ENCODE results near the gene CIB1.
A peak's percentile ranks its signal among the peaks of the same experiment; 100 is the strongest.
"Not testable (repeated sequence)": the region's sequence is repeated elsewhere in the genome, so short reads cannot be mapped to it uniquely, and the experiment has no call there.

Gene CIB1

GRCh38 chr15:90262426-90262825, 28.7 kb upstream of the CIB1 start:
- Histone ChIP-seq H3K27me3 (ENCODE audit: control insufficient read depth, insufficient read depth, low read length) (no peaks in the 10 kb centered on the region), H3K9ac (ENCODE audit: low read length) (no peak overlapping the region), H3K4me1 (ENCODE audit: control insufficient read depth, insufficient read depth, low read length) (peaks cover 19% of the 10 kb centered on the region)

GRCh38 chr15:90261811-90262210, 28.1 kb upstream of the CIB1 start:
- Histone ChIP-seq H3K27me3 (ENCODE audit: control insufficient read depth, insufficient read depth, low read length) (no peaks in the 10 kb centered on the region), H3K4me3 (ENCODE audit: low read length) (no peak overlapping the region), H3K36me3 (ENCODE audit: control insufficient read depth, insufficient read depth, low read length) (no peaks in the 10 kb centered on the region), H3K9ac (ENCODE audit: low read length) (no peak overlapping the region), H3K9me3 (ENCODE audit: control insufficient read depth, low read length) (no peaks in the 10 kb centered on the region), H3K4me1 (ENCODE audit: control insufficient read depth, insufficient read depth, low read length) (peaks cover 13% of the 10 kb centered on the region)

More at GRCh38 chr15:90262426-90262825, 28.7 kb upstream of the CIB1 start:
- Histone ChIP-seq H3K4me3 (ENCODE audit: low read length) (no peak overlapping the region), H3K9me3 (ENCODE audit: control insufficient read depth, low read length) (no peaks in the 10 kb centered on the region), H3K36me3 (ENCODE audit: control insufficient read depth, insufficient read depth, low read length) (no peaks in the 10 kb centered on the region)

DNA sequence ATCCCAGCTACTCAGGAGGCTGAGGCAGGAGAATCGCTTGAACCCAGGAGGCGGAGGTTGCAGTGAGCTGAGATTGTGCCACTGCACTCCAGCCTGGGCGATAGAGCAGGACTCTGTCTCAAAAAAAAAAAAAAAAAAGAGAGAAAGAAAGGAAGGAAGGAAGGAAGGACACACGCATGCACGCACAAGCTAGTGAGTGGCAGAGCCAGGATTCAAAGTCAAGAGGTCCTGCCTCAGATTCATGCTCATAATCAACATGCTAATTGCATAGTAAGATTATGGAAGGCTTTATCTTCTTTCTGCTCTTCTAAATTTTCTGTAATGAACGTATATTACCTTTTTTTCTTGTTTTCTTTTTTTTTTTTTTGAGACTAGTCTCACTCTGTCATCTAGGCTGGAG, 27.0 kb upstream of the CIB1 start:
- H3K4me3 ChIP-seq (ENCODE audit: low read length); H3K9ac ChIP-seq (ENCODE audit: low read length); H3K9me3 ChIP-seq (ENCODE audit: control insufficient read depth, low read length); H3K36me3 ChIP-seq (ENCODE audit: control insufficient read depth, insufficient read depth, low read length); H3K27me3 ChIP-seq (ENCODE audit: control insufficient read depth, insufficient read depth, low read length): not testable (repeated sequence)
- H3K4me1 ChIP-seq (ENCODE audit: control insufficient read depth, insufficient read depth, low read length): peaks cover 10% of the 10 kb centered on the region

DNA sequence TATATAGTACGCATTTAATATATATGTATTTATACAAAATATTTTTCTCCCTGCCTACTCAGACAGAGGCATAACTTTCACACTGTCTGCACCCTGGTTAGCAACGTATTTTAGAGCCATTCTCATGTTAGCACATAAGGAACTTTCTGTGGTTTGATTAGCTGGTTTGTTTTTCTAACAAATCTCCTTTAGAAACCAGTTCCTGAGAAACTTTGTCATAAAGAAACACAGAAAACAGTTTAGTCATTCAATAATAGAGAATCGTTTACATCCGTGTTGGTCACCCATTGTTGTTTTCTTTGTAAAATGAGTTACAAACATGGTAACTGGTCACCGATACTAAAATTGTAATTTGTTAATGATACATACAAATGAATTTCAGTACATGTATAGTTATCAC, 25.8 kb upstream of the CIB1 start:
- H3K27me3 ChIP-seq (ENCODE audit: control insufficient read depth, insufficient read depth, low read length): no peaks in the 10 kb centered on the region
- H3K4me1 ChIP-seq (ENCODE audit: control insufficient read depth, insufficient read depth, low read length): peaks cover 5% of the 10 kb centered on the region
- H3K36me3 ChIP-seq (ENCODE audit: control insufficient read depth, insufficient read depth, low read length): no peaks in the 10 kb centered on the region
- H3K4me3 ChIP-seq (ENCODE audit: low read length): no peak overlapping the region
- H3K9ac ChIP-seq (ENCODE audit: low read length): no peak overlapping the region
- no peaks in the 10 kb centered on the region for H3K9me3 ChIP-seq (ENCODE audit: control insufficient read depth, low read length)

GRCh38 chr15:90257776-90258175, 24.0 kb upstream of the CIB1 start:
- no peaks in the 10 kb centered on the region for H3K27me3 ChIP-seq (ENCODE audit: control insufficient read depth, insufficient read depth, low read length)
- no peaks in the 10 kb centered on the region for H3K4me1 ChIP-seq (ENCODE audit: control insufficient read depth, insufficient read depth, low read length)
- no peak overlapping the region for H3K9ac ChIP-seq (ENCODE audit: low read length)
- H3K4me3 ChIP-seq (ENCODE audit: low read length): no peak overlapping the region
- no peaks in the 10 kb centered on the region for H3K9me3 ChIP-seq (ENCODE audit: control insufficient read depth, low read length)
- no peaks in the 10 kb centered on the region for H3K36me3 ChIP-seq (ENCODE audit: control insufficient read depth, insufficient read depth, low read length)

DNA sequence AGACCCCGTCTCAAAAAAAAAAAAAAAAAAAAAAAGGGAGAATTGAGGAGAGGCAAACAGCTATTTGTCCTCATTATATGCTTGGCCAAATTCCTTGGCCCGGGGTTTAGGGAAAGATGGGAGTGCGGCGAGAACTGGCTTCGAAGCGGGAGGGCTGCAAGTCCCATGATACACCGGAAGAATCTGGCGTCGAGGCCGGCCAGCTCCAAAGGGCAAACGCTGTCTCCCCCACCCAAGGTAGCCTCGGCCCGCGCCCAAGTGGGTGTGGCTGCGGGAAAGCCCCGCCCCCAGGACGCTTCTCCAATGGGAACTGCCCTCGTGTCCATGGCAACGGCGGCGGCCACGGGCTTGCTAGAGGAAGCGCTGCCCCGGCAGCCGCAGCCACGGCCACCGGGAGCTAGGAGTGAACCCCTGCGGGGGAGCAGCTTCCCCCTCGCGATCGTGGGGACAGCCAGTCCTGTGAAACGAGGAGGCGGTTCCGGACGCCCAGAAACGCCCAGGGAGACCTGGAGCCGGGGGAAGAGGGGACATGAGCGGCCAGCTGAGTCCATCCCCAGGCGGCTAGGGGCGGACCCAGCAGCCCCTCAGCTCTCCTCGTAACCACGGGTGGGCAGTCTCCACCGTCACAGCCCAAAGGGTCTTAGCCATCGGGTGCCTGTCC, 15.6 kb upstream of the CIB1 start, which contains the start of gene TTLL13:
TSS of gene TTLL13 (plus strand) at position 354 of the 661 bp plus-strand sequence. CDS start 1,075 bp downstream, outside the sequence.
- Histone ChIP-seq H3K9me3 (ENCODE audit: control insufficient read depth, low read length) (no peaks in the 10 kb centered on the region), H3K4me3 (ENCODE audit: low read length) (peak within 1 kb of the TSS; percentile 33), H3K36me3 (ENCODE audit: control insufficient read depth, insufficient read depth, low read length) (no peaks in the 10 kb centered on the region), H3K4me1 (ENCODE audit: control insufficient read depth, insufficient read depth, low read length) (peaks cover 5% of the 10 kb centered on the region), H3K27me3 (ENCODE audit: control insufficient read depth, insufficient read depth, low read length) (no peaks in the 10 kb centered on the region), H3K9ac (ENCODE audit: low read length) (peak within 1 kb of the TSS; percentile 24)

- H3K4me1 ChIP-seq (ENCODE audit: control insufficient read depth, insufficient read depth, low read length): peaks cover 5% of the 10 kb centered on the region
- H3K27me3 ChIP-seq (ENCODE audit: control insufficient read depth, insufficient read depth, low read length): no peaks in the 10 kb centered on the region
- peak overlapping the region; percentile 33 for H3K4me3 ChIP-seq (ENCODE audit: low read length)
- no peaks in the 10 kb centered on the region for H3K36me3 ChIP-seq (ENCODE audit: control insufficient read depth, insufficient read depth, low read length)
- H3K9me3 ChIP-seq (ENCODE audit: control insufficient read depth, low read length): no peaks in the 10 kb centered on the region
- peak overlapping the region; percentile 24 for H3K9ac ChIP-seq (ENCODE audit: low read length)
Measured at GRCh38 chr15:90248789-90249202, 15.1 kb upstream of the CIB1 start.

DNA sequence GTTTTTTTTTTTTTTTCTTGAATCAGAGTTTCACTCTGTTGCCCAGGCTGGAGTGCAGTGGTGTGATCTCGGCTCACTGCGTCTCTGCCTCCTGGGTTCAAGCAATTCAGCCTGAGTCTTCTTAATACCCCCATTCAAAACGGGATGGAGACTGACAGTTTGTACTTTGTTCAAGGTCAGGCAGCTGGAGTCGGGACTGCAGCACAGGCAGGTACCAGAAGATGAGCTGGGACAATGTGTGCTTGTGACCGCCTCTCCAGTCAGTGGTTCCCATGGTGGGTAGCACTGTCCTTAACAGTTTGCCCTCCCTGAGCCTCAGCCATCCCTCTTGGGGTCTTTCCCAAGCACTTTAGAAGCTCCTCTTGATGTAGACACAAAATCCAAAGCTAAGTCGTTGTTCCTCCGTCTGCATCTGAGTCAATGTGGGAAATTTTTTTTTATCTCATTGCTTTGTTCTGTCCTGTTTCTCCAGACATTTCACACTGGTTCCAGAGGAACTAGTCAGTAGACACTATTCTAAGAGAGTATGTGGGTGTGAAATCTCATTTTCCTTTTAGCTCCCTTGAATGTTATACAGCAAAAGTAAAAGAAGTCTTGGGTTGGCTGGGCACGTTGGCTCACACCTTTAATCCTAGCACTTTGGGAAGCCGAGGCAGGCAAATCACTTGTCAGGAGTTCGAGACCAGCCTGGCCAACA, 10.3 kb upstream of the CIB1 start:
- H3K4me1 ChIP-seq (ENCODE audit: control insufficient read depth, insufficient read depth, low read length): peaks cover 5% of the 10 kb centered on the region
- no peaks in the 10 kb centered on the region for H3K9me3 ChIP-seq (ENCODE audit: control insufficient read depth, low read length)
- H3K9ac ChIP-seq (ENCODE audit: low read length): no peak overlapping the region
- no peak overlapping the region for H3K4me3 ChIP-seq (ENCODE audit: low read length)
- no peaks in the 10 kb centered on the region for H3K36me3 ChIP-seq (ENCODE audit: control insufficient read depth, insufficient read depth, low read length)
- no peaks in the 10 kb centered on the region for H3K27me3 ChIP-seq (ENCODE audit: control insufficient read depth, insufficient read depth, low read length)

DNA sequence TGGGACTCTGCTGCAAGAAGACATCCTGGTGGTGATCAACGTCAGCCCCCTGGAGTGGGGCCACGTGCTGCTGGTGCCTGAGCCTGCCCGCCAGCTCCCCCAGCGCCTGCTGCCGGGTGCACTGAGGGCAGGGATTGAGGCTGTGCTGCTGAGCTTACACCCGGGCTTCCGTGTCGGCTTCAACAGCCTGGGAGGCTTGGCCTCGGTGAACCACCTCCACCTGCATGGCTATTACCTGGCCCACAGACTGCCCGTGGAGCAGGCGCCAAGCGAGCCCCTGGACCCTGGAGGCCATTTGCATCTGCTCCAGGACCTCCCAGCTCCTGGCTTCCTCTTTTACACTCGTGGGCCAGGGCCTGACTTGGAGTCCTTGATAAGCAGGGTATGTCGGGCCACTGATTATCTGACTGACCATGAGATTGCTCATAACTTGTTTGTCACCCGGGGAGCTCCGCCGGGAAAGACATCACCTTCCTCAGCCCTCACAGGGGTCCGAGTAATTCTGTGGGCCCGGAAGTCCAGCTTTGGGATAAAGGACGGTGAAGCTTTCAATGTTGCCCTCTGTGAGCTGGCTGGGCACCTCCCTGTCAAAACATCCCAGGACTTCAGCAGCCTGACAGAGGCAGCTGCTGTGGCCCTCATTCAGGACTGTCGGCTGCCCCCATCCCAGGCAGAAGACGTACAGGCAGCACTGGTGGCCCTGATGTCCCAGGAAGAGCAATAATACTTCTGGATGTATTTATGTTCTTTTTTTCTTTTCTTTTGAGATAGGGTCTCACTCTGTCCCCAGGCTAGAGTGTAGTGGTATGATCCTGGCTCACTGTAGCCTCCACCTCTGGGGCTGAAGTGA, 7.8 kb upstream of the CIB1 start:
- Histone ChIP-seq H3K9me3 (ENCODE audit: control insufficient read depth, low read length) (no peaks in the 10 kb centered on the region), H3K4me1 (ENCODE audit: control insufficient read depth, insufficient read depth, low read length) (no peaks in the 10 kb centered on the region), H3K36me3 (ENCODE audit: control insufficient read depth, insufficient read depth, low read length) (no peaks in the 10 kb centered on the region), H3K9ac (ENCODE audit: low read length) (no peak overlapping the region), H3K27me3 (ENCODE audit: control insufficient read depth, insufficient read depth, low read length) (no peaks in the 10 kb centered on the region), H3K4me3 (ENCODE audit: low read length) (no peak overlapping the region)

DNA sequence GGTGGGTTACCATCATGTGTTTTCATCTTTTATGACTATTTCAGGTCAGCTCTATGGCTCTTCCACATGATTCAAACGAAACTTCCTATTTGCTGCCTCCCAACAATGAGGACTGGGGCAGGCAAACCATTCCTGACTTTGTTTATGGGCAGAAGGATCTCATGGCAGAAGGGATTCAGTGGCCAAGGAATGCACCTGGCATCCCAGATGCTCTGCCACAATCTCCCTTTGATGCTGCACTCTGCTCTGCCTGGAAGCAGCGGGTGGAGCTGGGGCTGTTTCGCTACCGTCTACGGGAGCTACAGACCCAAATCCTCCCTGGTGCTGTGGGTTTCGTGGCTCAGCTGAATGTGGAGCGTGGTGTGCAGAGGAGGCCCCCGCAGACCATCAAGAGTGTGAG, 7.1 kb upstream of the CIB1 start:
- H3K36me3 ChIP-seq (ENCODE audit: control insufficient read depth, insufficient read depth, low read length): no peaks in the 10 kb centered on the region
- H3K9ac ChIP-seq (ENCODE audit: low read length): no peak overlapping the region
- no peaks in the 10 kb centered on the region for H3K27me3 ChIP-seq (ENCODE audit: control insufficient read depth, insufficient read depth, low read length)
- no peaks in the 10 kb centered on the region for H3K9me3 ChIP-seq (ENCODE audit: control insufficient read depth, low read length)
- no peak overlapping the region for H3K4me3 ChIP-seq (ENCODE audit: low read length)
- H3K4me1 ChIP-seq (ENCODE audit: control insufficient read depth, insufficient read depth, low read length): no peaks in the 10 kb centered on the region

DNA sequence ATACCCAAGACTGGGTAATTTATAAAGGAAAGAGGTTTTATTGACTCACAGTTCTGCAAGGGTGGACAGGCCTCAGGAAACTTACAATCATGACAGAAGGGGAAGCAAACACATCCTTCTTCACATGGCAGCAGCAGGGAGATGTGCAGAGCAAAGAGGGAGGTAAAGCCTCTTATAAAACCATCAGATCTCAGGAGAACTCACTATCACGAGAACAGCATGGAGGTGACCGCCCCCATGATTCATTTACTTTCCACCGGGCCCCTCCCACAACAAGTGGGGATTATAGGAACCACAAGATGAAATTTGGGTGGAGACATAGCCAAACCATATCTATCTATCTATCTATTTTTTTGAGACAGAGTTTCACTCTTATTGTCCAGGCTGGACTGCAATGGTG, 5.6 kb upstream of the CIB1 start:
- Histone ChIP-seq H3K36me3 (ENCODE audit: control insufficient read depth, insufficient read depth, low read length) (no peaks in the 10 kb centered on the region), H3K9ac (ENCODE audit: low read length) (no peak overlapping the region), H3K4me1 (ENCODE audit: control insufficient read depth, insufficient read depth, low read length) (peaks cover 7% of the 10 kb centered on the region)

More for the DNA sequence above, 5.6 kb upstream of the CIB1 start:
- Histone ChIP-seq H3K9me3 (ENCODE audit: control insufficient read depth, low read length) (no peaks in the 10 kb centered on the region), H3K4me3 (ENCODE audit: low read length) (no peak overlapping the region), H3K27me3 (ENCODE audit: control insufficient read depth, insufficient read depth, low read length) (no peaks in the 10 kb centered on the region)

All from mucosa of stomach (tissue), 1 donor.